Astrocyte of the cerebellum (primary cell): ENCODE measurements around the gene NDUFS3.

Experiments used
- DNase-seq: peaks from one replicate; pipeline ENCODE4 v3.0.0-alpha.2; 2011; ENCODE audit warnings: low read depth
- H3K4me3 ChIP-seq: 2 replicates; pipeline ENCODE4 v1.5.1; 2011; ENCODE audit warnings: mild to moderate bottlenecking, low read depth, low read length, moderate library complexity
- in situ Hi-C: cut with HindIII; loops from 2 replicates; pipeline ENCODE4 v1.10.0; 2017; ENCODE audit warnings: low sequenced_read_pairs
- TF ChIP-seq, protein P1 (sequence below): IDR thresholded peaks from 2 replicates; pipeline ENCODE4 v1.5.1; 2012; ENCODE audit warnings: low read length, low read depth, moderate library complexity, mild to moderate bottlenecking; ENCODE audit errors: missing control alignments

The NDUFS3 gene

DNA sequence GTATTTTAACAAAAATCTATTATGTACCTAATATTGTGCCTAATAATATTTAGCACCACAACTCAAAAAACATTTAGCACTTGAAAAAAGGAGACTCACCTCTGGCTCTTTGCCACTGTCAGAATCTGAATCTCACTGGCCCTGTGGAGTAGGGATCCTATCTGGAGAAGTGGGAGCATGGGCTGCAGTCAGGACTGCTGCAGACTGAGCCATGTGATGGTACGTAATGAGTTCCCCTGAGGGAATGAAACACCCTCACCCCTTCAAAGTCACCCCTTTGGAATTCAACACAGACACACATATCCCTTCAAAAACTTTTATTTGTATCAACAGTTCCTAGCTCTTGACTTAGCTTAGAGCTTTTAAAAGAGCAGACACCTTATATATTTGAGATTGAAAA, 7.0 kb upstream of the NDUFS3 start:
- TF ChIP-seq, protein P1, sequence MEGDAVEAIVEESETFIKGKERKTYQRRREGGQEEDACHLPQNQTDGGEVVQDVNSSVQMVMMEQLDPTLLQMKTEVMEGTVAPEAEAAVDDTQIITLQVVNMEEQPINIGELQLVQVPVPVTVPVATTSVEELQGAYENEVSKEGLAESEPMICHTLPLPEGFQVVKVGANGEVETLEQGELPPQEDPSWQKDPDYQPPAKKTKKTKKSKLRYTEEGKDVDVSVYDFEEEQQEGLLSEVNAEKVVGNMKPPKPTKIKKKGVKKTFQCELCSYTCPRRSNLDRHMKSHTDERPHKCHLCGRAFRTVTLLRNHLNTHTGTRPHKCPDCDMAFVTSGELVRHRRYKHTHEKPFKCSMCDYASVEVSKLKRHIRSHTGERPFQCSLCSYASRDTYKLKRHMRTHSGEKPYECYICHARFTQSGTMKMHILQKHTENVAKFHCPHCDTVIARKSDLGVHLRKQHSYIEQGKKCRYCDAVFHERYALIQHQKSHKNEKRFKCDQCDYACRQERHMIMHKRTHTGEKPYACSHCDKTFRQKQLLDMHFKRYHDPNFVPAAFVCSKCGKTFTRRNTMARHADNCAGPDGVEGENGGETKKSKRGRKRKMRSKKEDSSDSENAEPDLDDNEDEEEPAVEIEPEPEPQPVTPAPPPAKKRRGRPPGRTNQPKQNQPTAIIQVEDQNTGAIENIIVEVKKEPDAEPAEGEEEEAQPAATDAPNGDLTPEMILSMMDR, result no peak
- H3K4me3 ChIP-seq, result no peak overlapping the region
- DNase-seq, result no peak
- in situ Hi-C loops, result no loop called here

DNA sequence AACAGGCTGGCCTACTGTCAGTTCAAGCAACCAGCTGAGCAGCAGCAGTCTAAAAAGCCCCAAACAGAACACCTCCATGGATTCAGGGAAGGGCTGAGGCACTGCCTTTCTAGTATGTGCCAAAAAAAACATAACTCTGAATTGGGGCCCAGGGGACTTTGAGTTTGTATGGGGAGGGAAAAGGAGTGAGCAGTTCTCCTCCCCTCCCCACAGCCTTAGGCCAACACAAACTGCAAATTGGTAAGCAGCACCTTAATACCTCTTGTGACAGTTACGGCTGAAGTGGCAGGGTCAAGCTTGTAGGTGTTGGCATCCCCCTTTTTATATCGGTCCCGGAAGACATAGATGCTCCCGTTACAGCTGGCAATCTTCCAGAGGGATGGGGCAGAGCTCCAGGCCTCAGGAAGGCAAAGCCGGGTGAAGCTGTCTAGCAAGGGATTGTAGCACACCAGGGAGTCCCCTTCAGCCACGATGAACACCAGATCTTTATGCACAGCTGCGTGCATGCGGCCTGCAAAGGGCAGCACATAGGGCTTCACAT, 6.1 kb upstream of the NDUFS3 start:
- no peak for DNase-seq
- in situ Hi-C loops, result no loop called here
- no peak overlapping the region for H3K4me3 ChIP-seq
- TF ChIP-seq, protein P1, result no peak

DNA sequence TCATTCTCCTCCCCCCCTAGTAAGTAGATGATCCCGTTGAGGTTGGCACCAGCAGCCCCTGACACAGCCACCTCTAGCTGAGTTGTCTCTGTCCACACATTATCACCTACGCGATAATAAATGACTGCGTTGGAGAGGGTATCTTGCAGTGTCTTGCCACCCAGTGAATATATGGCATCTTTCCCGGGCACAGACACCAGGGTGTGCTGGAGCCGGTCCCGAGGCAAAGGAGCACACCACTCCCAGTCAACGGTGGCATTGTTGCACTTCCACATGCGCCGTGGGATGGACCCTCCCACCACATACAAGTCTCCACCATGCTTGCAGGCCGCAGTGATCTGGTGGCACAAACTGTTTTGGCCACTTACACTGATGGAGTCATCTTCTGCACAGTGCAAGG, 5.6 kb upstream of the NDUFS3 start:
- in situ Hi-C loops, result no loop called here
- no peak for DNase-seq
- TF ChIP-seq, protein P1, result no peak
- no peak overlapping the region for H3K4me3 ChIP-seq

DNA sequence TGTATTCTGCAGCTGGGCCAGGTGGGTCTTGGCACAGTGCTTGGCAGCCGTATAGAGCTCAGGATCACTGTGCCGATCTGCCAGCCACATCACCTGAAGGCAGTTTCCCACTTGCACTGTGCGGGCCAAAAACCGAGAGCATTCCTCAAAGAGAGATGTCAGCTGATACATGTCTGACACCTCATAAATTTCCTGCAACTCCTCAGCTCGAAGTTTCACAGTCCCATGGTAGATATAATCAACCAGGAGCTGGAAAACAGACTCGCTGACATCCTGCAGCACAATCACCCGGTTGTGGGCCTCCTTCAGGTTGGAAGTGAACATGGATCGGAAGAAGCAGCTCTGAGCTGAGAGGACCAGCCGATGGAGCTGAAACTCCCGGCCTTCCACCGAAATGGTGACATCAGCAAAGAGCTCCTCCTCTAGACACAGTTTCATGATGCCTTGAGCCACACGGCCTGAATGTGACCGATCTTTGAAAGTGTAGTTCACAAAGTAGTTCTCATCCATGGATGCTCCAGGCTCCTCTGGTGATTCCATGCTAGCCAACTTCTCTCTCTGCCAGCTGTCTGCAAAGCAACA, 1.3 kb upstream of the NDUFS3 start:
- TF ChIP-seq, protein P1, result no peak
- peak overlapping the region; percentile 86 for H3K4me3 ChIP-seq
- DNase-seq, result no peak
- in situ Hi-C loops, result loop anchor here (5.0 kb wide), 1 partner anchor 35 kb away; no protein-coding TSS in a partner anchor

DNA sequence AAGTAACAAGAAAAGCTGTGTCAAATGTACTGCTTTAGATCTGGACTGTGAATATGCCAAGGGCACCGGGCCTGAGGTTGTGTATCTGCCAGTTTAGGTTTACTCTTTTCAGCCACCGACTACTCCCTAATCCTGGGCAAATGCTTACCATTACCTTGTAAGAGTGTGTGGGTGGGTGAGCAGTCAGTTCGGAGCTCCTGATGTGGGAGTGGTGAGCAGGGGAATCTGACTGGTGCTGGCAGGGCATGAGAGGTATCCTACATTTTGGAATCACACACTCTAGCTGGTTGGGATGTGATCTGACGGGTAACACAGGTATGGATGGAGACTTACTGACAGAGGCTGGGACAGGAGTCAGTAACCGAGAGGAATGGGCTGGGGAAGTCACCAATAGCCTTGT, 5.0 kb downstream of the NDUFS3 start:
- TF ChIP-seq, protein P1, result no peak
- H3K4me3 ChIP-seq, result no peak overlapping the region
- in situ Hi-C loops, result no loop called here
- no peak for DNase-seq

DNA sequence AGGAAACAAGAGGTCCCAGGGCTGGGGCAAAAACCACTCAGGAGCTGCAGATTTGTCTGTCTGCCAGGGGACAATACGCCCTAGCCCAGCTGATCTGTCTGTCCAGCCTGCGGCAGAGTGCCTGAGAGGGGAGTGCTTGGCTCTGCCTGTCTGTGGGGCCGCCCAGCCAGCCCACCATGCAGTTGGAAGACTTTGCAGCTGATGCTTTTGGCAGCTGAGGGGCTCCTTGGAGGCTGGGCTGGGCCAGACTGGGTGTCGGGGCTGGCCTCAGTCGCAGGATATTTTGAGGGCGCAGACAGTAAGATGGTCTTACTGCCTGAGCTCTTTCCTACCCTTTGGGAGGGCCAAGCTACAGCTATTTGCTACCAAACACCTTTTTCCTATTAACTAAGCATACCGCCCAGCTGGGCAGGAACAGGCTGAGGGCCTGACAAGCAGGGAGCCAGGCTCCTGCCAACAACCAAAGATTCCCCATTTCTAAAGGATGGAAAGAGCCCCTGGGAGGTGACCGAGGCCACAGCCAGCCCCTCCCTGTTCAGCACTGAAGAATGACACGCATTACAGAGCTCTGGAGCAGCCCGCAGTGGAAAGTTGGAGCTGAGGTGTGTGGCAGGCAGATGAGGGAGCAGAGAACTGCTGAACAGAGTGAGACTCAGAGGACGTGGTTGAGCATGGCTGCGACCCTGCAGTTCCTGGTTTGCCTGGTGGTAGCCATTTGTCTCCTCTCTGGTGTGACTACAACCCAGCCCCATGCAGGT, 7.4 kb downstream of the NDUFS3 start, which contains the start of gene FAM180B:
Gene FAM180B, plus strand, starts transcription at position 581 of the 758 bp plus-strand sequence. Its CDS starts 91 bp downstream, at position 672.
- DNase-seq, result no peak
- no peak within 1 kb of the TSS for H3K4me3 ChIP-seq
- TF ChIP-seq, protein P1, result no peak
- in situ Hi-C loops, result no loop called here
